HFFc6 (cell line): ENCODE measurements around the gene ITIH4. TPM values are rescaled to one million over a fixed set of nuclear protein-coding genes. Genes with fewer than 3 reads are reported as not detected.

ENCODE experiments used
- DNase-seq: peaks from one replicate; pipeline ENCODE4 v3.0.0-alpha.2; 2018
- H3K27ac Mint-ChIP-seq: 2 replicates; pipeline ENCODE4 v1.8.0; 2020; ENCODE audit warnings: mild to moderate bottlenecking, mixed read lengths
- H3K27me3 Mint-ChIP-seq: 2 replicates; pipeline ENCODE4 v1.8.0; 2021; ENCODE audit warnings: mild to moderate bottlenecking, moderate library complexity, mixed read lengths; ENCODE audit not compliant: insufficient read depth
- H3K36me3 Mint-ChIP-seq: 2 replicates; pipeline ENCODE4 v1.8.0; 2021; ENCODE audit warnings: low read depth, mixed read lengths
- H3K4me1 Mint-ChIP-seq: 2 replicates; pipeline ENCODE4 v1.8.0; 2020; ENCODE audit warnings: low read depth, mixed read lengths
- H3K4me3 Mint-ChIP-seq: 2 replicates; pipeline ENCODE4 v1.8.0; 2020; ENCODE audit warnings: mild to moderate bottlenecking, moderate library complexity, mixed read lengths
- H3K9me3 Mint-ChIP-seq: 2 replicates; pipeline ENCODE4 v1.8.0; 2020; ENCODE audit warnings: mild to moderate bottlenecking, mixed read lengths
- CTCF ChIP-seq: fragments of 200-600 bp; sonication (generic); IDR thresholded peaks from 2 replicates; pipeline ENCODE4 v1.5.0; 2021; ENCODE audit warnings: antibody characterized with exemption, mild to moderate bottlenecking
- total RNA-seq, 6 experiments: library from RNA; stranded (reverse); fragmentation: NEBNext Ultra II Directional; extraction: Animal tissue kit (Norgen Biotek cat#: 25700); gene quantifications; 2 replicates in 1 of 6; 3 replicates in 5 of 6; pipeline ENCODE4 v1.2.3, GENCODE V29; 2021

The ITIH4 gene
- total RNA-seq, 6 experiments from 2014 or later, result 0.55 to 2.4 (median 0.79) TPM

- Mint-ChIP-seq H3K27ac (no peak overlapping the region), H3K27me3 (peaks cover 35% of the 10 kb centered on the region), H3K36me3 (no peaks in the 10 kb centered on the region), H3K4me3 (no peak overlapping the region), H3K9me3 (no peaks in the 10 kb centered on the region), H3K4me1 (no peaks in the 10 kb centered on the region; the same call in 1 of the 2 replicates)
- DNase-seq, result no peak
- no peak for TF ChIP-seq CTCF
Measured at GRCh38 chr3:52809662-52810377, 20.7 kb downstream of the ITIH4 start.

GRCh38 chr3:52809149-52809548 lies 21.3 kb downstream of the ITIH4 start:
- TF ChIP-seq CTCF, result no peak
- Mint-ChIP-seq H3K27me3 (peaks cover 33% of the 10 kb centered on the region), H3K4me1 (no peaks in the 10 kb centered on the region; the same call in 1 of the 2 replicates), H3K4me3 (no peak overlapping the region), H3K36me3 (no peaks in the 10 kb centered on the region), H3K27ac (no peak overlapping the region), H3K9me3 (no peaks in the 10 kb centered on the region)
- no peak for DNase-seq

- Mint-ChIP-seq H3K36me3 (no peaks in the 10 kb centered on the region), H3K9me3 (no peaks in the 10 kb centered on the region), H3K27me3 (peaks cover 18% of the 10 kb centered on the region), H3K4me1 (peaks cover 10% of the 10 kb centered on the region), H3K4me3 (no peak overlapping the region), H3K27ac (no peak overlapping the region)
- no peak for DNase-seq
- no peak for TF ChIP-seq CTCF
Measured at GRCh38 chr3:52805270-52806039, 25.0 kb downstream of the ITIH4 start.

DNA sequence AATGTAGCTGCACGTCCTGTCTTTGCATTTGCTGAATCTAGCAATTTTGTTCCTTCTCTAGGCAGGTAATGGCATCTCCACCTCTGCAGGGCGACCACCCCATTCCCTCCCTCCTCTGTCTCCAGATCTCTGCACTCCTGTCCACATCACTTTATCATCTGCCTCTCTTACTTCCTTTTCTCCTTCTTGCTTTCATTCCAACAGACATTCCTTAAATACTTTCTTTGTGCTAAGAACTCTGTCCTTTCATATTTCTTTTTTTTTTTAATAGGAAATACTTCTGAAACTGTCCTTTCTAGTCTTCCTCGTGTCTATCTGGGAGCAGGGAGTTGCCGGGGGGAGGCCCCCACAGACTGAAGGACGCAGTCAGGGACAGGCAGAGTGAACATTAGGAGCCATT lies 28.6 kb downstream of the ITIH4 start:
- Mint-ChIP-seq H3K4me1 (peaks cover 14% of the 10 kb centered on the region), H3K36me3 (no peaks in the 10 kb centered on the region), H3K9me3 (no peaks in the 10 kb centered on the region), H3K27me3 (peaks cover 6% of the 10 kb centered on the region; the same call in 1 of the 2 replicates), H3K27ac (no peak overlapping the region), H3K4me3 (no peak overlapping the region)
- TF ChIP-seq CTCF, result no peak
- DNase-seq, result no peak

DNA sequence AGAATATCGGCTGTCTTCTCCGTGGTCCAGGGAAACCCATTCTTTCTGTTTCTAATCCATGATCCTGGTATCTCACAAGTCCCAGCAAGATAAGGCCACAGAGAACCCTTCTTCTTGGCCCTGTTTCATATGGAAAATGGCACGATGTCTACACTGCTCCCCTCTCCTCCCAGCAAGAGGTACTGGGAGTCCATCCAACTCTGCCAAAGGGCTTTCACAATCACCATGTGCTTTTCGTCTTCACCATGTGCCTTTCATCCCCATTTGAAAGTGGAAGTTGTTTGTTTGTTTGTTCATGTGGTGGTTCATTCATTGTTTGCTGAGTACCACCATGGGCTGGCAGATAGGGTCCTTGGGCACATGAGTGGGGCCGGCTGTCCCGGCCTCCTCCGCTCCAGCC lies 30.4 kb downstream of the ITIH4 start:
- no peak overlapping the region for H3K27ac Mint-ChIP-seq

More for the DNA sequence above, 30.4 kb downstream of the ITIH4 start:
- no peak for DNase-seq
- no peak overlapping the region for H3K4me3 Mint-ChIP-seq
- H3K36me3 Mint-ChIP-seq, result no peaks in the 10 kb centered on the region
- no peaks in the 10 kb centered on the region for H3K9me3 Mint-ChIP-seq
- TF ChIP-seq CTCF, result no peak
- peaks cover 3% of the 10 kb centered on the region; the same call in 1 of the 2 replicates for H3K27me3 Mint-ChIP-seq
- peaks cover 14% of the 10 kb centered on the region for H3K4me1 Mint-ChIP-seq
